ENCODE measurements around the gene NOC2L.
A peak's percentile ranks its signal among the peaks of the same experiment; 100 is the strongest.
"Not testable (repeated sequence)": the region's sequence is repeated elsewhere in the genome, so short reads cannot be mapped to it uniquely, and the experiment has no call there.

NOC2L gene

GRCh38 chr1:993379-993995 lies 34.4 kb upstream of the NOC2L start:
- DNase-seq, result no peak

DNA sequence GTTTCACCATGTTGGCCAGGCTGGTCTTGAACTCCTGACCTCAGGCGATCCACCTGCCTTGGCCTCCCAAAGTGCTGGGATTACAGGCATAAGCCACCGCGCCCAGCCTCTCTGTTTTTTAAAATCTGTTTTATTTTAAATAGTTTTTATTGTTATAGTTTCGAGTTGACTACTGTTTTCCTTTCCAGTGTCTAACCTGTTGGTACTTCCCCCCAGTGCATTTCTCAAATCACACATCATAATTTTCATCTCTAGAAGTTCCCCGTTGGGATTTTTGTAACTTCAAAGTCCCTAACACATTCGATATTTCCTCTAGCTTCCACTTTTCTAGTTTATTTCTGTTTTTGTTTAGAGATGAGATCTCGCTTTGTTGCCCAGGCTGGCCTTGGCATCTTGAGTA lies 33.3 kb upstream of the NOC2L start:
- no peak for DNase-seq

GRCh38 chr1:991895-992294 lies 32.8 kb upstream of the NOC2L start:
- DNase-seq, result no peak

GRCh38 chr1:991275-991674 lies 32.2 kb upstream of the NOC2L start:
- DNase-seq, result not testable (repeated sequence)

- not testable (repeated sequence) for DNase-seq
Measured at GRCh38 chr1:988061-988460, 29.0 kb upstream of the NOC2L start.

DNA sequence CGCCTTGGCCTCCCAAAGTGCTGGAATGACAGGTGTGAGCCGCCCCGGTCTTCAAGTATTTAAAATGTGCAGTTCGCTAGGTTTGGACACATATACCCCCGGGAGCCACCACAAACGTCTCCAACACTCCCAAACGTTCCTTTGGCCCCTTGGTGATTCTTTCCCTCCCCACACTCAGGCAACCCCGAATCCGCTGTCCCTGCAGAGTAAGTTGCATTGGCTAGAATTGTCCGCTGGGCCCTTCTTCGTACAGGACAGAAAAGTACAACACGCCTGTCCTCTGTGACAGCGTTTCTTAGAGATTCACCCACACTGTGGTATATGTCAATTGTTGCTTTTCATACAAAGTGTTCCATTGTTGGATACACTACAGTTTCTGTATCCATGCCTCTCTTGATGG lies 26.1 kb upstream of the NOC2L start:
- no peak for DNase-seq

- DNase-seq, result no peak
Measured at GRCh38 chr1:984476-984814, 25.4 kb upstream of the NOC2L start.

GRCh38 chr1:983798-984475 lies 24.9 kb upstream of the NOC2L start:
- DNase-seq, result peak; percentile 52

DNA sequence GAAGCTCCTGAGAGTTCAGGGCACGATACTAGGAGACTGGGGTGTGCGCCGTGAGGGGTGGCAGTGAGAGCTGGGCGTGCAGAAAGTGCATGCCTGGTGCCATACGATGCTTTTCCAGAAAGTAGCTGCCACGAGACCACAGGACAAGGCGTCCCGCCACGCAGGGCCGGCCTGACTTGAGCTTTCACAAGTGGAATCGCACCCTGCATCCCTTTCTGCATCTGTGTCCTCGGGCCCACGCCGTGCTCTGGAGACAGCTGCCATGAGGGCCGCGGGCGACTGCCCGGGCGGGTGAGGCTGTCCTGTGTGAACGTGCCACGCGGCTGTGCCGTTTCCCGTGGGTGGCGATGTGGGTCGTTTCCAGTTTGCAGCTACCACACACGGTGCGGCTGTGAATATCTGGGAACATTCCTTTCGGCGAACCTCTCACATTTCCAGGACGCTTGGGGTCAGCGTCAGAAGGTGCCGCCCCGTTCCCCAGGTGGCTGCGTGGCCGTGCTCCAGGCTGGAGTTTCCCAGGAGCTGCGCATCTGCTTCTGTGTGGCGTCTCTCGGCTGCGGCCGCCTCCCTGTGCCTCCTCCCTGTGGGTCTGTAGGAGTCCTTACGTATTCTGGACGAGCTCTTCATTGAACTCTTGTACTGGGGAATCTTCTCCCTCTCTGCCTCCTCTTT lies 23.8 kb upstream of the NOC2L start:
- DNase-seq, result no peak

DNA sequence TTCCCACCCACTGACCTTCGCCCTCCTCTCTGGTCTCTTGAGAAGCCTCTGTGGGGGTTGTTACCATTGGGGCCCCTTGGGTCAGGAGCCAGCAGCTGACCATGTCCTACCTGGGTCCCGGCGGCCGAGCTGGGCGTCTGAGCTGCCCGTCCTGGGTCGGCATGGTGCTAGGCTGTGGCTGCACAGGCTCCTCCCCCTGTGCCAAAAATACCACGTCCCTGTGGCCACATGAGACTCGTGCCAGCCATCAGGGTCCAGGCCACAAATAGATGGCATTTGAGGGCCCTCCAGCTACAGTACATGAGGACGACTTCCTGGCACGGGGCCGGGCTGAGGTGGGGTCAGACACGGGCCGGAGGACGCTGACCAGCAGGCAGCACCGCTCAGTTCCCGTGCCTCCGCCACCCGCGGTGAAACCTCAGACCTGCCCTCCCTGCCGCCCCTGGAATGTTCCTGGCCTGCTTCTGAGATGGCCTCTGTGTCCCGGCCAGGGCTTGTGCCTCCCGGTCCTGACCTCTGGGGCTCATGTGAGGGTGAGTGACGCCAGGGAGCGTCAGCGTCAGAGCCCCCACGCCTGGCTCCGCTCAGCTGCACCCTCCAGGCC lies 23.0 kb upstream of the NOC2L start, which contains the start of gene PERM1:
PERM1 (minus strand) TSS at position 139 of the 604 bp plus-strand sequence. CDS start 1,064 bp downstream, outside the sequence.
- DNase-seq, result no peak

DNA sequence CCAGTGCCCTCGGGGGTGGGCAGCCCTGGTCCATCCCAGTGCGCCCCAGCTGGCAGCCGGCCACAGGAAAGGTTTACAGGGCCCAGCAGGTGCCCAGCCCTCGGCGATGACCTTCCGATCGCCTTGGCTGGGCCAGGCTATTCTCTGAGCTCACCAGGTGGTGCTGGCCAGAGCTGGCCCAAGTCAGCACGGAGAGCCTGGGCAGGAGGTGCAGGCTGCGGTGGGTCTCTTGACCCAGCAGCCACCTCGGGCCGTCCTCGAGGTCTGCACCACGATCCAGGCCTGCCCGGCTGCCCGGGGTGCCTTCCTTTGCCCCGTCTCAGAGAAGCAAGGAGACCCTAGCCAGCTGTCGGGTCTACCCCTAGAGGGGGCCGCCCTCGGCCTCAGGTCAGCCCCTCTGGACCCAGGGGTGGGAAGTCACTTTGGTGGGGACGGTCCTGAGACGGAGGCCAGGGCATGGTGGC lies 22.5 kb upstream of the NOC2L start:
- no peak for DNase-seq

DNA sequence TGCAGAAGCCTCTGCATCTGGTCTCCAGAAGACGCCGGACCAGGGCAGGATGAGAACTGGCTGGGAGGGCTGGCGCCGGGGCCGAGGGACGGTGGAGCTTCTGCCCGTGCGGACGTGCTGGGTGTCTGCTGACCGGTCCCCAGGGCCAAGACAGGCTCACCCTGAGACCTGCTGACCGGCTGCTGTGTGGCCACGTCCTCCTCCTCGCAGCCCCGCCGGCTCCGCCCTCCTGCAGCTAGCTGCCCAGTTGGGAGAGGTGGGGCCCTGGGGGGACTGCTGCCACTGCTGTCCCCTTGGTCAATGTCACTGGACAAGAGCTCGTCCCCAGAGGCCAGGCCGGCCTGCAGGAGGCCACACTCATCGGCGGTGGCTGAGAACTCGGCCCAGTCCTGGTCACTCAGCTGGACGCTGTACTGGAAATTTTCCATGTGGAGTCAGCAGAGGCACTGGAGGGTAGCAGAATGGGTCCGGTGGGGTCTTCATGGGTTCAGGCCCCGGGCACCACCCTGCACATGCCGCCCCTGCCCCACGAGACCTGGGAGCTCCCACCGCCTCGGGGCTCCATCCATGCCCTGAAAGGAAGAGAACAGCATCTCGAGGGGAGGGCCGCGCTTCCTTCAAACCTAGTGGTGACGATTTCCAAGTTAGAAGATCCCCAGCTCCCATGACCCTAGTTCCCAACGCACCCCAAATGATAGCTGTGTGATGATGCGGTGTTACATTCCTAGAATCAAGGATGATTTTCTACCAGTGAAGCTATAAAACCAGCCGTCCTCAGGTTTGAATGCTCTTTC lies 21.7 kb upstream of the NOC2L start:
- no peak for DNase-seq

DNA sequence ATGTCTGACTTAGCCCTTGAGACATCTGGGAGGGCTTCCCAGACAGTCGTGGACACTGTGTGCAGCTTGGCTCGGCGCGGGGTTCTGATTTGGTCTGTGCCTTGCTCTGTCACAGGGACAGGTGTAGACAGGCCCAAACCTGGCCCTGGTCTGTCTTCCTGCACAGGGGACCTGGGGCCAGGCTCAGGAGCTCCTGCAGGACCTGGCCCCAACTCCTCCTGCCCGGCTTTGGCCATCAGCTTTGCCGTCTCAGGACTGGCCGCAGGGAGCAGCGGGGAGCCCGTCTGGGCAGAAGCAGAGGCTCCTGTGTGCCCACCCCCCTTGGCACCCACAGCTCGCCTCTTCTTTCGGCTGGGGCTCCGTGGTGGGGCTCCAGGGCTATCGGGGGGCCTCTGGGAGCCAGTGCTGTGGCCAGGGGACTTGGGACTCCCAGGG lies 21.1 kb upstream of the NOC2L start:
- DNase-seq, result no peak

- no peak for DNase-seq
Measured at GRCh38 chr1:979744-980072, 20.7 kb upstream of the NOC2L start.

- no peak for DNase-seq
Measured at GRCh38 chr1:978835-979743, 20.0 kb upstream of the NOC2L start.

- no peak for DNase-seq
Measured at GRCh38 chr1:978069-978834, 19.2 kb upstream of the NOC2L start.

DNA sequence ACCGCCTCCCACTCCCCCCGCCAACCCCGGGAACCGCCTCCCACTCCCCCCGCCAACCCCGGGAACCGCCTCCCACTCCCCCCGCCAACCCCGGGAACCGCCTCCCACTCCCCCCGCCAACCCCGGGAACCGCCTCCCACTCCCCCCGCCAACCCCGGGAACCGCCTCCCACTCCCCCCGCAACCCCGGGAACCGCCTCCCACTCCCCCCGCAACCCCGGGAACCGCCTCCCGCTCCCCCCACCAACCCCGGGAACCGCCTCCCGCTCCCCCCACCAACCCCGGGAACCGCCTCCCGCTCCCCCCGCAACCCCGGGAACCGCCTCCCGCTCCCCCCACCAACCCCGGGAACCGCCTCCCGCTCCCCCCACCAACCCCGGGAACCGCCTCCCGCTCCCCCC lies 17.7 kb upstream of the NOC2L start:
- not testable (repeated sequence) for DNase-seq

- DNase-seq, result peak; percentile 47
Measured at GRCh38 chr1:975896-976683, 17.0 kb upstream of the NOC2L start.

DNA sequence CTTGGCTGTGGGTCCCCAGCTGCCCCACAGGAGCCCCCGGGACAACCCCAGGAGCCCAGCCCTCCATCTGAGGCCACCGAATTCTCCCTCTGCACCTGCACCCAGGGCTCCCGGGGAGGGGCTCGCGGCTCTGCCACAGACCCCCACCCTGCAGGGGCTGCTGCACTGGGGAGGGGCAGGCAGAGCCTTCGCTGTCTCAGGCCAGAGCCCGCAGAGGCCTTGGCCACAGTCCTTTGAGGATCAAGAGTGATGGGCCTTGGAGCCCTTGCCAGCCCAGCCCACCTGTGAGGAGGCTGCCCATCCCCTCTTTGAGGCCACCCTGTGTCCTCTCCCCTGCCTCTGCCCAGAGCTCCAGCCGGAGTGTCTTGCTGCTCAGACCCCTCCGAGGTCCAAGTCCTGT lies 16.3 kb upstream of the NOC2L start:
- no peak for DNase-seq

DNA sequence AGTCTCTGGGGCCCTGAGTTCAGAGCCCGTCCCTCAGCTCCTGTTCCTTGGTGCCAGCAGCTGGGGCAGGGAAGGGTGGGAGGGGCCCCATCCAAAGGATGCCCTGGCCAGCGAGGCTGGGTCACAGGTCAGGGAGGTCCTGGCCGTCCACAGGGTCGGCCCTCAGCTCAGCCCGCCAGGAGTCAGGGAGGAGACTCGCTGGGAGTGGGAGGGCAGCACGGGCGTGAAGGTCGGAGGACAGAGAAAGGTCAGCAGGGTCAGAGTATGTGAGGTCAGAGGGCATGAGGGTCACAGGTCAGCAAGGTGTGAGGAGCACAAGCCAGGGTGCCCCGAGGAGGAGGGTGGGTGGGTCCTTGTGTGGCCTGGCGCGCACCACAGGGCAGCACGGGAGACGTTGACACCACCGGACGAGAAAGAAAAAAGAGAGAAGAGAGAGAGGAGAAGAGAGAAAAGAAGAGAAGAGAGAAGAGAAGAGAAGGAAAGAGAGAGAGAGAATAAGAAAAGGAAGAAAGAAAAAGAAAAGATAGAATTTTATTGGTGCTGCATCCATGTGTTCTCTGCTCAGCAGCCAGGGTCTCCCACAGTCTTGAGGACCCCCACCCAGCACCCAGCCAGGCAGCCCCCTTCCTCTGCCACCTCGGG lies 15.8 kb upstream of the NOC2L start:
- no peak for DNase-seq

Data from activated T-cell treated with anti-CD3 and anti-CD28 coated beads for 4 hours (primary cell).